Peyer's patch (tissue), 4 donors: ENCODE results near the gene PCYOX1L. TPM values are rescaled to one million over a fixed set of nuclear protein-coding genes. Genes with fewer than 3 reads are reported as not detected.
A peak's percentile ranks its signal among the peaks of the same experiment; 100 is the strongest.

Source experiments
- DNase-seq, 3 donors: peaks; one replicate each; pipeline ENCODE4 v3.0.0-alpha.2; 2017 to 2019
- H3K27ac ChIP-seq, 4 donors: fragments of 200-600 bp; sonication (generic); one replicate each; pipeline ENCODE4 v1.5.1; 2016 to 2019
- H3K27me3 ChIP-seq, 2 donors: fragments of 200-600 bp; sonication (generic); one replicate each; pipeline ENCODE4 v1.5.1; 2019
- H3K36me3 ChIP-seq, 3 donors: fragments of 200-600 bp; sonication (generic); one replicate each; pipeline ENCODE4 v1.5.1; 2016 to 2019
- H3K4me1 ChIP-seq, 4 donors: fragments of 200-600 bp; sonication (generic); one replicate each; pipeline ENCODE4 v1.5.1; 2016 to 2019
- H3K4me3 ChIP-seq, 4 donors: fragments of 200-600 bp; sonication (generic); 1 replicate in 3 of 4; 2 replicates in 1 of 4; pipeline ENCODE4 v1.5.1; 2016 to 2019; ENCODE audit warnings: mild to moderate bottlenecking in 1 of 4
- H3K9me3 ChIP-seq, 4 donors: fragments of 200-600 bp; sonication (generic); one replicate each; pipeline ENCODE4 v1.5.1; 2016 to 2019; ENCODE audit warnings: mild to moderate bottlenecking in 1 of 4
- POLR2A ChIP-seq, 2 donors: fragments of 450-650 bp; IDR thresholded peaks; one replicate each; pipeline ENCODE4 v1.5.1; 2017; ENCODE audit warnings: antibody characterized with exemption in 2 of 2, mild to moderate bottlenecking in 2 of 2, moderate library complexity in 2 of 2
- total RNA-seq, 4 donors: library from RNA; depleted of rRNA; stranded (reverse); fragments of >200 nt; gene quantifications; one replicate each; pipeline ENCODE4 v1.1.0, GENCODE V29; 2016
- TF ChIP-seq, protein P1 (sequence below), 6 experiments: fragments of 450-650 bp in 4 of 6; fragments of 200-600 bp in 2 of 6; sonication (generic) in 1 of 6; IDR thresholded peaks; one replicate each; pipeline ENCODE4 v1.5.1; 2017 to 2019; ENCODE audit warnings: antibody characterized with exemption in 6 of 6, mild to moderate bottlenecking in 3 of 6, moderate library complexity in 1 of 6

Gene PCYOX1L
- total RNA-seq, 4 donors from 2014 or later = 5.2 to 12.4 (median 6.3) TPM

DNA sequence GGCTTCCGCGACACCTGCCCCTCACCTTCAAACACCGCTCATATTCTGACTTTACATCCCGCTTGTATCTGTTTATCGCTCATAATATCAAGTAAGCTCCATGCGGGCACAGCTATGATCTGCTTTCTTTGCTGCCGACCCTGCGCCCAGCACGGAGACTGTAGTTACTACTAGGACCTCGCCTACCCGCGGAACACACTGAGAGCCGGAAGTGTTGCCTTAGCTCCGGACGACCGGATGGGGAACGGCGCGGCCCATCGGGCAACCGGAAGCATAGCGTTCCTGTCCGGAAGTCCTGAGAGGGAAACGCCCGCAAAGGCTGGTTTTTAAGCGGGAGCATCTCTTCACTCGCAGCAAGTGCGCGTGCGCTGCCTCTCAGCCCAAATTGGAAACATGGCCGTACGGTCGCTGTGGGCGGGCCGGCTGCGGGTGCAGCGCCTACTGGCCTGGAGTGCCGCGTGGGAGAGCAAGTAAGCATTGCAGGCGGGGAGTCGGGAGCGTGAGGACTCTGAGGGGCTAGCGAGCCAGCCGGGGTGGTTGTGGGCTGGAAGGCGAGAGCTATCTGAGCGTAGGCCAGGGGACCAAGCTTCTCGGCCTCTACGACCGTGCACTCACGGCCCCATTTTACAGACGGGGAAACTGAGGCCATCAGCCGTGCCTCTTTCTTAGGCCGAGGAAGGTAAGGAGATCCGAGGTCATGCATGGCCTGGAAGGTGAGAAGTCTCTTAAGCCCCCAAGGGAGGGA lies 12.5 kb upstream of the PCYOX1L start, which contains the start of gene GRPEL2:
GRPEL2 (plus strand) TSS at position 353 of the 745 bp plus-strand sequence; CDS start at position 394, 41 bp downstream.
- peak within 1 kb of the TSS; percentile 64 to 82 (median 82) for H3K27ac ChIP-seq
- no peaks in the 10 kb centered on the region for H3K9me3 ChIP-seq
- peaks cover 0 to 21% (median 2%) of the 10 kb centered on the region in 4 donors for H3K4me1 ChIP-seq
- peak; percentile 69 to 70 for TF ChIP-seq POLR2A (IDR thresholded peaks at IDR 0.05)
- TF ChIP-seq, protein P1, sequence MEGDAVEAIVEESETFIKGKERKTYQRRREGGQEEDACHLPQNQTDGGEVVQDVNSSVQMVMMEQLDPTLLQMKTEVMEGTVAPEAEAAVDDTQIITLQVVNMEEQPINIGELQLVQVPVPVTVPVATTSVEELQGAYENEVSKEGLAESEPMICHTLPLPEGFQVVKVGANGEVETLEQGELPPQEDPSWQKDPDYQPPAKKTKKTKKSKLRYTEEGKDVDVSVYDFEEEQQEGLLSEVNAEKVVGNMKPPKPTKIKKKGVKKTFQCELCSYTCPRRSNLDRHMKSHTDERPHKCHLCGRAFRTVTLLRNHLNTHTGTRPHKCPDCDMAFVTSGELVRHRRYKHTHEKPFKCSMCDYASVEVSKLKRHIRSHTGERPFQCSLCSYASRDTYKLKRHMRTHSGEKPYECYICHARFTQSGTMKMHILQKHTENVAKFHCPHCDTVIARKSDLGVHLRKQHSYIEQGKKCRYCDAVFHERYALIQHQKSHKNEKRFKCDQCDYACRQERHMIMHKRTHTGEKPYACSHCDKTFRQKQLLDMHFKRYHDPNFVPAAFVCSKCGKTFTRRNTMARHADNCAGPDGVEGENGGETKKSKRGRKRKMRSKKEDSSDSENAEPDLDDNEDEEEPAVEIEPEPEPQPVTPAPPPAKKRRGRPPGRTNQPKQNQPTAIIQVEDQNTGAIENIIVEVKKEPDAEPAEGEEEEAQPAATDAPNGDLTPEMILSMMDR (IDR thresholded peaks at IDR 0.05) = peak in 1 of 6 experiments; percentile 8
- H3K4me3 ChIP-seq = peak within 1 kb of the TSS; percentile 67 to 95 (median 76)
- H3K36me3 ChIP-seq = peaks cover 0 to 24% (median 0%) of the 10 kb centered on the region in 3 donors
- H3K27me3 ChIP-seq = no peaks in the 10 kb centered on the region
- peak; percentile 89 to 97 (median 91) for DNase-seq

DNA sequence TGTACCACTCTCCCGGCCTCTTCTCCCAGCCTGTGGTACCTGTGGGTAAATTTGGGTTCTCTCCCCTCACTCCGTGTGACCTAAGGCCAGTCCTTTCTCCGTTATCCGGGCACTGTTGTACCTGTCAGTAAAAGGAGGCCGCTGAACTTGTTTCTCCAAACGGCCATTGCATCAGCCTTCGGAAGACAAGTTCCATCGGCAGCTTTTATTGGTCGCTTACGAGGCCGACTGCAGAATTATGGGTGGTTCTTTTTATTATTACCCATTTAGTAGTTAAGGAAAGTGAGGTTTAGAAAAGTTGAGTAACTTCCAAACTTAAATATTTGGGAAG lies 12.0 kb upstream of the PCYOX1L start:
- Histone ChIP-seq H3K9me3 (no peaks in the 10 kb centered on the region), H3K27ac (peak overlapping the region; percentile 64 to 82 (median 82)), H3K4me1 (peaks cover 0 to 21% (median 2%) of the 10 kb centered on the region in 4 donors), H3K36me3 (peaks cover 0 to 29% (median 0%) of the 10 kb centered on the region in 3 donors), H3K4me3 (peak overlapping the region; percentile 67 to 95 (median 76)), H3K27me3 (no peaks in the 10 kb centered on the region)
- no peak for DNase-seq
- no peak for TF ChIP-seq POLR2A (IDR thresholded peaks at IDR 0.05)
- TF ChIP-seq, protein P1 (IDR thresholded peaks at IDR 0.05) = no peak

DNA sequence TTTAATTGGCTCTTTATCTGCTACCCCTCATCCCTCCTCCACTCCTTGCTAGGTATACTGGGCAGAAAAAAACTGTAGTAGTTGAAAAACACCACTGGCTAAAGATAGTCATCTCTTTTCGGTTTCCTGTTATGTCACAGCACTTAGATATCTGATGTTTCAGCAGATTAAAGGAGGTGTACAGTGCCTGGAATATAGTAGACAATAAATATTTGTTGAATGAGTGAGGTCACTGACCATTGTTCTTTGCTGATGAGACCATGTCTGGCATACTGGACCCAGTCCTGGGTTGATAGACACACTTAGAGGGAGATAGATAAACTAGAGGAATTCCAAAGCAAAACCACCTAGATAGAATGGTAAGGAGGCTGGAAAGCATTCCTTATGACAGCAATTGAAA lies 9.3 kb upstream of the PCYOX1L start:
- Histone ChIP-seq H3K27ac (peak overlapping the region in 1 of 4 donors; percentile 38), H3K36me3 (peaks cover 0 to 53% (median 0%) of the 10 kb centered on the region in 3 donors), H3K27me3 (no peaks in the 10 kb centered on the region), H3K9me3 (no peaks in the 10 kb centered on the region), H3K4me1 (peaks cover 0 to 21% (median 2%) of the 10 kb centered on the region in 4 donors), H3K4me3 (no peak overlapping the region)
- DNase-seq = no peak
- TF ChIP-seq, protein P1 (IDR thresholded peaks at IDR 0.05) = no peak
- TF ChIP-seq POLR2A (IDR thresholded peaks at IDR 0.05) = no peak

DNA sequence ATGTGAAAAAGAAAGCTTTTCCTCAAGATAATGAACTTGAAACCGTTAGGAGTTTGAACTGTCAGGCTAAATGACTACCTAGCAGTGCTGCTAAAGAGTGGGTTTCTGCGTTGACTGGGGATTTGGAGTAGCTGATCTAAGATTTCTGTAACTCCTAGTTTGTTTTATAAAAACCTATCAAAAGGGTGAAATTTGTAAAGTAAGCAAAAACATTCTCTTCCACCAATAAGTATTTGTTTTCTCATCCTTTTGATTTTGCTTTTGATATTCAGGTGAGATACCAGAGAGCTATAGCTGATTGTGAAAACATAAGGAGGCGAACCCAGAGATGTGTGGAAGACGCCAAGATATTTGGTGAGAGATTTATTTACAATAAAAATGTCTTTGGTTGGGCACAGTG lies 8.5 kb upstream of the PCYOX1L start:
- Histone ChIP-seq H3K27ac (no peak overlapping the region), H3K9me3 (no peaks in the 10 kb centered on the region), H3K27me3 (no peaks in the 10 kb centered on the region), H3K36me3 (peaks cover 0 to 53% (median 0%) of the 10 kb centered on the region in 3 donors), H3K4me3 (no peak overlapping the region), H3K4me1 (peaks cover 0 to 20% (median 2%) of the 10 kb centered on the region in 4 donors)
- no peak for DNase-seq
- TF ChIP-seq, protein P1 (IDR thresholded peaks at IDR 0.05) = no peak
- no peak for TF ChIP-seq POLR2A (IDR thresholded peaks at IDR 0.05)

DNA sequence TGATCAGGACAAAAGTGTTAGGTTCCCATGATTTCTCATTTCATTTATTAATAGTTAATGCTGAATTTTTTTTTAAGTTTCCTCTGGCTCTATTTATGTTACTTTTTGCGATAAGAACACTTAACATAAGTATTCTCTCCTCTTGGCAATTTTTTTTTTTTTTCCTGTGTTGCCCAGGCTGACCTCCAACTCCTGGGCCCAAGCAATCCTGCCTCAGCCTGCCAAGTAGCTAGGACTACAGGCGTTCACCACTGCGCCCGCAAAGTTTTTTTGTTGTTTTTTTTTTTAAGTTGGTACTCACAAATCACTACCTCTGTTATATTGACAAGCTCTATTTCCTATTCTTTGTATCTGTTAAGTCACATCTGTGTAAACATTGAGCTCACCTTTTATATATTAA lies 5.7 kb upstream of the PCYOX1L start:
- no peak for TF ChIP-seq POLR2A (IDR thresholded peaks at IDR 0.05)
- TF ChIP-seq, protein P1 (IDR thresholded peaks at IDR 0.05) = no peak
- peaks cover 0 to 8% (median 0%) of the 10 kb centered on the region in 4 donors for H3K4me1 ChIP-seq
- no peaks in the 10 kb centered on the region for H3K27me3 ChIP-seq
- peaks cover 0 to 57% (median 0%) of the 10 kb centered on the region in 3 donors for H3K36me3 ChIP-seq
- no peaks in the 10 kb centered on the region for H3K9me3 ChIP-seq
- H3K27ac ChIP-seq = no peak overlapping the region
- no peak for DNase-seq
- no peak overlapping the region for H3K4me3 ChIP-seq
